Activated CD4-positive, alpha-beta T cell treated with anti-CD3 and anti-CD28 coated beads for 4 hours (primary cell): ENCODE data around the gene PRKG1.

Experiments
- DNase-seq, 2 donors: peaks; one replicate each; pipeline ENCODE4 v3.0.0-alpha.2; 2020

The PRKG1 gene

DNA sequence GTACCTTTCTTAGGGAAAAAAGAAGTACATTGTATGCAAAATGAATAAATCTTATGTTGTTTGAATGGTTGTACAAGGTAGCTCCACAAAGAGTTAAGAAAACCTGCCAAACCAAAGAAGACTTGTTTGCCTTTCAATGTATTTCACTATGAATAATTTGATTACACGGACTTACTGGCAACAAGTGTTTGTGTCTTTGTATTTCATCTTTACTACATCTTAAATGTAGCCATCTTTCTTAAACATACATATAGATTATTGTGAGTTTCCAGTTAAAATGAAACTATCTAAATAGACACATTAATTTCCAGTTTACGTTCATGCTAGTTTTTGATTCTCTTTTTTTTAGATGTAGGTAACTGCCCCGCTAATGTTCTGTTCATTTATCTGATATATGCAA is 2.8 kb downstream of the PRKG1 start:
- no peak for DNase-seq

DNA sequence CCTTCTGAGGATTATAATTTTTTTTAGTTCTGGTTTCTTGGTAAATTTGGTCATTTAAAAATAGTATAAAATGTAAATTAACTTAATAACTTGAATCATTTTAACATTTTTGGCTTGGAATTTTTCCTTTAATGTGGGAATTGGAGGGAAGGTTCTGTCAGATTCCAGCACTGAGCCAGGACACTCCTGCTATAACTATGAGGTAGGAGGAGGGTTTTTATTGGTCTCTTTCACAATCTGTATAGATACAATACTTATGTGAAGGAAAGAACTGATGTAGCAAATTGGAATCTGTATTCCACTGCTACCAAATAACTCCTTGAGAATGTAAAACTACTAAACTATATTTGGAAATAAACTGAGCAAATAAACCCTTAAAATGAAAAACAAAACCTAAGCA is 3.2 kb downstream of the PRKG1 start:
- no peak for DNase-seq

DNA sequence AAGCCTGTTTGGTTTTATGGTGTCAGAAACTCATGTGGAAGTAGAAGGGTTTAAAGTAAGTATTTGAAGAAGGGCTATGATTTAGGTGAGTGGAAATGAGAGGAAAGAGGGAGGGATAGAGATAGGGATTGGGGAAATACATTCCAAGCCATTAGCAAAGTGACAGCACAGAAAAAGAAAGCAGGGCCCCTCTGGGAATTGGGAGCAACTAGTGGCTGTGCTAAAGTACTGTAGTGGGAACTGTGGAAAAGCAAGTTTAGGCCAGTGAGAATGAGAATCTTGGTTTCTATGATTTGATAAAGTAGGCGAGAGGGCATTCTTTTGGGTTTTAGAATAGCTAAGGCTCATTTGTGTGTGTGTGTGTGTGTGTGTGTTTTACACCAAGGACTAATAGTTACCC is 5.0 kb downstream of the PRKG1 start:
- no peak for DNase-seq

DNA sequence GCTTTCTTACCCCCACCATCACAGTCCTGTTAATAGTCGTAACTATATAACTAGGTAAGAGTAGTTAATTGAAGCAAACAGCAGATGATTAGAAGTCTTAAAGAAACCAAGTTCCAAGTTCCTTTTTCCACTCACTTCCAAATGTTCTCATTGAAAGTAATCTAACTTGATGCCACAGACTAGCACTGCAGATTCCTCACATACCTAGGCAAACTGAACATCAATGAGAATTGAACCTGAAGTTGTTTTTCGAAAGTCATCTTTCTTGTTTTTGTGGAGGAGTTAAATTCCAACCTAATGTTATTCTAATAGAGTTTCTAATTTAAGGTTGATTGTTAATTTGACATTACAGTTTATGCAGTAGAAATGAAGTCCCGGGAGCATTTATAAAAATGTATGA is 5.5 kb downstream of the PRKG1 start:
- DNase-seq, result no peak

DNA sequence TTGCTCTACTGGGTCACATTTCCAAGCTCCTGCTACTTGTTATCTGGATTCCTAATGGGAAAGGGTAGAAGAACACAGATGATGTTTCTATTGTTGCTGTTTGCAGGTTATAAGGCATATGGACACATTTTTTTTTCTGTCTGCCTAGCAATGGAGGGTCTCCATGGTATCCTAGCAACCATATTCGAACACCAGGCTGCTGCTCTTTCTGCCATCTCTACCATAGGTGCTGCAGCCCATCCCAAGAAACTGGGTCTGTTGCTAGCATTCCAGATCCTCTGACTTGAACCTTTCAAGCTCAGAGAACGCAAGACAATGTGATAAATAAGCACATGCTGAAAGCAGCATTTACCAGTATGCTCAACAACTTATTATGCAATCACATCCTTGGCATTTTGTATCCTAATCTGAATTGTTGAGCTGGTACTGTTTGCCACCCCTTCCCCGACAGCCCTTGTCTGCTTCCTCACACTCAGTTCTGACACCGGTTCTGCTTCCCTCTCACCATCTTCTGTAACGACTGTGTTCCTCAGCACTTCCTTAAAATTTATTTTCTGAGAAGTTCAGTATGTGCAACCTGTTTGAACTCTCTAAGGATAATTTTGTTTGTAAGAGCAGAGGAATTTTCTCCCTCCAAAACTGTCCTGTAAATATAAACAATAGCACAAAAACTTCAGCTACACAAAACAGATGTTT is 6.2 kb downstream of the PRKG1 start:
- no peak for DNase-seq

DNA sequence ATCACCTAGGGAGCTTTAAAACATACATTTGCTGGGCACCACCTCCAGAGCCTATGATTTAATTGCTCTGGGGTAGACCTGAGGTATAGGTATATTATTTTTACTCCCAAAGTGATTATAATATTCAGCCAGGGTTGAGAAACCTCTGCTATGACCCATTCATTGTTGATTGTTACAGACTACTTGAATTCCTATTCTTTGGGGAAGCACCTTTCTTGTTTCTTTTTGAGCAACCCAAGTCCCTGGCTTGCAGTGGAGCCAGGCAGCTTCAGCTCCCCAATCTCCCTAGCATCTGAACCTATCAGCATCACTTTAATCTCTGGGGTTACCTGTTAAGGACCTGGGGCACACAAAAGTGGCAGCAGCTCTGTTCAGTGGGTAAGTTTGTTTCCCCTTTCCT is 8.6 kb downstream of the PRKG1 start:
- DNase-seq, result no peak

DNA sequence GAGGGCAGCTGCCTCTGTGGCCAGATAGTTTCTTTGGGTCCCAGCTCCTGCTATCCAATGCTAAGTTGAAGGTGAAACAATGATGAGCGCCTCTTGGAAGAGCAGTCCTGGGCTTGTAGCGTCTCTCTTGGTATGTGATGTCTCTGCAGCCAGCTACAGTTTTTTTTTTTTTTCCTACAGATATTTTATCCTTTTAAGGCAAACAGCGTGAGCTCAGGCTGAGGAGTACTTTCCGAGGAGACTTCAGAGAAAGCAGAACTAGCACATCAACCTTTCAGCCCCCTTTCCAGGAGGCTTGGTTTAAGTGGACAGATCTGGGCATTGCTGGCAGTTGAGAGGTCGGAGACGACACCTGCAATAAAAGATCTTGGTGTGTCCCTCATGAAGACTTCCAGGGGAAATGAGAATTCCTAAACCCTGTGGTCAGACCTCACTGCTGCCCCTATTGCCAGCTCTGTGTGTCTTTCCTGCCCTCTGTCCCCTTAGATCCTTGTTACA is 9.1 kb downstream of the PRKG1 start:
- no peak for DNase-seq

DNA sequence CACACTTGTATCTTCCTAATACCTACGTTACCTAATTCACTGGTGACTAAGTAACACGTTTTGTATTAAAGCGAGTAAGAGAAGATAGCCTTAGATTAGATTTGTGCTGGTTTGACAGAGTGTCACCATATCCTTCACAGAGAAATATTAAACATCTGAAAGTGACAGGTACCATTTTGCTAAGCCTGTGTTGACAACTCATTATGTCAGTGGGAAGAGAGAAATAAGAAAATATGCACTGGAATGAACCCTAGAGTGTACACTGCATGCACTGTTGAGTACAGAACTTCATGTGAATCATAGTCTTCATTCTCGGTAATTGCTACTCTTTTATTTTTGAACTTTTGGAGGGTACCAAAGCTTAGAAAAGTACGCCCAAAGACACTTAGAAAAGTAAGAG is 10.9 kb downstream of the PRKG1 start:
- DNase-seq, result no peak

DNA sequence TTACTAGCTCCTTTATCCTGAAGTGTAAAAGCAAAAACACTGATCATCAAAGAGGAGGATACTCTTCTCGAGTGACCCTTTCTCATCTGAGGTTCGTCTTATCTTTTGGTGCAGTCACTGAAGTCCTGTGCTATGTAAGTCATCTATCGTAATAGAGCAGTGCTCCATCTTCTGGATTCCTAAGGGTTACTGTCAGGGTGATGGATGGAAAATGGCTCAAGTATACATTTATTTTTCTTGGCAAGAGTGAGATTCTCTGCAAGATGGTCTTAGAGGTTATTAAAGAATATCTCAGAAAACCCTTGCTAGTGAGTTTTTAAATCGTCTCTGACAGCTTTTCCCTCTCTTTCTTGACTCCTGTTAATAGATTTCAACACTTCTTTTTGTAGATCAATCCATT is 12.4 kb downstream of the PRKG1 start:
- DNase-seq, result no peak

DNA sequence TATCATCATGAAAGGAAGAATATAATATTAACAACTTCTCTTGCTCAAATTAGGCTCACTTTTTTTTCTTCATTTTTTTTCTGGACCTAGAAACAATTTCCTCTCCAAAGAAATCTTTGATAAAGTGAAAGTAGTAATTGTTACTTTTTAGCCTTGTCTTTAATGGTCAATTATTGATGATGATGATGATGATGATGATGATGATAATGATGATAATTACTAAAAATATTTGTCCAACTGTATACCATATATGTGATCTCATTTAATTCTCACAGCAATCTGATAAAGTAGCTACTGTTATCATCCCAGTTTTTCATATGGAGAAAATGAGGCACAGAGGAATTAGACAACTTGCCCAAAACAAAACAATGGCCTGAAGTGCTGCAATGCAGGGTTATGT is 12.8 kb downstream of the PRKG1 start:
- no peak for DNase-seq

DNA sequence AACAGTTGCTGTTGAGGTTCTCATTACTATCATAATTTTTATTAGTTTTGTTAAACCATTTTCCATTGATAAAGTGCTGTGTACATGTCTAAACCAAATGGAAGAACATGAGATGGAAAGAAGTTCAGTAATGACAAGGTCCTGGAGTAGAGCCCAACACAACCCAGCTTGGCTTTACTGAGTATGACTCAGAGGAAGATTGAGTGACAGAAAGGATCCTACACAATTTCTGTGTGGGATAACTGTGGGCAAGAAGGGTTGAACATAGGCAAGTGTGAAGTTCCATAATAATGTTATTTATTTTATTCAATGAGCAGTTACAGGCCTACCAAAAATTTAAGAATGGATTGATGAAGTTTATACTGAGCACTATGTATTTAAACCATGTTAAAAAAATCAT is 15.9 kb downstream of the PRKG1 start:
- DNase-seq, result no peak

DNA sequence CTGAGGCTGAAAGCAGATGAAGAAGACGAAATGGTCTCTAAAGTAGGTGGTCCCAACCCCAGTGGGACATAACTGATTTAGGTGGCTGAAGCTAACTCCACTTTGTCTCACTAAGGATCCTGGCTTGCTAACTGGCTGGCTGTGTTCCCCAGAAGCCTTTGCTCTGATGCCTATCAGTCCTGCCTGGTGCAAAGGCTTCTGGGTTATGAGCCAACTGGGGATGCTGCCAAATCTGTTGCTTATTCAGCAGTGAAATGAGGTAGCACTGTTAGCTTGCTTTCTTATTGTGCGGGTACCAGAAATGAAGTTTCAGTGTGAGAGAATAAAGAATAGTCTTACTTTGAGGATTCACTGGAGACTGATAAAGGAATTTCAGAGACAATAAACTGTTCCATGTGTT is 18.1 kb downstream of the PRKG1 start:
- no peak for DNase-seq

DNA sequence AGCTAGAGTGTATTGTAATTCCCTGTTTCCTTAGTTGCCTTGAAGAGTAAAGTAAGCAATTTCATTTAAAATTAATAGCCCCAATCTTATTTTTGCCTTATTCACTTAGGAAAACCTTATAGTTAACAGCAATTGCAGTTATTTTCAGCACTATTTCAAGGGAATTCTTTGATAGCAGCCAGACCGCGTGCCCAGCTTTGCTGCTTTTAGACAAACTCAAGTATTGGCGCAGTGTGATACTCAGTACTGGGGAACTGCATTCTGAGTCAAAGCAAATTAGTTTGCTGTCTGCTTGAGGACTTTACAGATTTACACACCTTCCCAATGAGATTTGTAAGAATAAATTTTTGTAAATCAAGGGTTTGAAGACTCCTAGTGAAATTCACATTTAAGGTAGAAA is 21.2 kb downstream of the PRKG1 start:
- DNase-seq, result no peak

DNA sequence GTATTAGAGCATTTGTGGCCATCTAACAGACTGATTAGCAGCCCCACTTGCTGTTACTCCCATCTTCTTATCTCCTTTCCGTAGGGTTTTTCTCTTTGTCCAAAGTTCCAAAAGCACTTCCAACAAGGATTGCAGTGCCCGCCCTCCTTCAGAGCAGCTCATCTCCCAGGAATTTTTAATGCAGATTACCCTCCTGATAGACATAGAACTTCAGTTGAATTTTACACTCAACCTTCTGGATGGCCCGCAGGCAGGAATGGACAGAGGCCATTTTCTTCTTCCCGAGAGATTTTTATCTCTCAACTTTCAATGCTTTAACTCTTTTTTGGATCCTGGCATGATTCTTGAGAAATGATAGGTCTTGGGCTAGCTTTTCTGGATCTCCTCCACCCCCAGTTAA is 23.3 kb downstream of the PRKG1 start:
- DNase-seq, result no peak

DNA sequence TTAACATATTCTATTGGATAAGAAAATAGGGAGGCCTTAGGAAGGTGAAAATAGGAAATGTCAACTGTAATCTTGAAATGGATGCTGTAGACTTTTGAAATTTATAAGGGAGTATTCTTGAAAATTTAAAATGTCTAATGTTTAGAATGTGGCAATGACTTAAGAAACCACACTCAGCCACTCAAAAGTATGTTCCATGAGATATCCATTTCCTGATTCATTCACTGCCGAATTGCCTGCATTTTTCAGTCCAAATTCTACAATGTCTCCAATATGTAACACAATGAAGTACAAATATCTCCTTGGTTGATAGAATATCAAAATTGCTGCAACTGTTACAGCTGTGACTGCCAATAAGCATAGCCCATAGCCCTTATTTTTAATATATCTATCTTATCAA is 25.9 kb downstream of the PRKG1 start:
- no peak for DNase-seq

DNA sequence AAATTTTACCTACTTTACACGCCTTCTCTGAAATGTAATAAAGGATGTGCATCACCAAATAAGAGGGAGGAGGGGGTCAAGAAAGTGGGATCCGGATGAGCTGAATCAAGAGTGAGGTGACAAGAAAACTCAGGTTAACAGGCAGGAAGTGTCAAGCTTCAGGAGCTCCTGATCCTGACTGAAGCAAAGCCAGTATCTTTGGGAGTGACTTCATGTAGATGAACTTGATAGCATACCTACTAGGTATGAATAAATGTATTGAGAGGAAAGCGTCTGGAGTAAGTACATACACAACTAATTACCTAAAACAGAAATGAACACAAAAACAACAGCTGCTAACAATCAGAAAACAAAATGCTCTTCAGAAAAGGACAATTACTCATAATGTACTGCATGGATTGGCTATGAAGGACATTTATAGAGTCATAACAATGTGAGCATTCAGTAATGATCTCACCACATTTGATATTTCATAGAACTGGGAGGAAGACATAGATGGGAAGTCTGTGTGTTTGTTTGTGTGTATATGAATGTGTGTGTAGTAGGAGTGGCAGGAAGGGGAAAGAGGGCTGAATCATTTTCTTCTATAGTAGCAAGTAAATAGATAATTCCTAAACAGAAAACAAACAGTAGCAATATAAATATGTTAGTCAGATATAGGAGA is 29.4 kb downstream of the PRKG1 start:
- DNase-seq, result no peak

DNA sequence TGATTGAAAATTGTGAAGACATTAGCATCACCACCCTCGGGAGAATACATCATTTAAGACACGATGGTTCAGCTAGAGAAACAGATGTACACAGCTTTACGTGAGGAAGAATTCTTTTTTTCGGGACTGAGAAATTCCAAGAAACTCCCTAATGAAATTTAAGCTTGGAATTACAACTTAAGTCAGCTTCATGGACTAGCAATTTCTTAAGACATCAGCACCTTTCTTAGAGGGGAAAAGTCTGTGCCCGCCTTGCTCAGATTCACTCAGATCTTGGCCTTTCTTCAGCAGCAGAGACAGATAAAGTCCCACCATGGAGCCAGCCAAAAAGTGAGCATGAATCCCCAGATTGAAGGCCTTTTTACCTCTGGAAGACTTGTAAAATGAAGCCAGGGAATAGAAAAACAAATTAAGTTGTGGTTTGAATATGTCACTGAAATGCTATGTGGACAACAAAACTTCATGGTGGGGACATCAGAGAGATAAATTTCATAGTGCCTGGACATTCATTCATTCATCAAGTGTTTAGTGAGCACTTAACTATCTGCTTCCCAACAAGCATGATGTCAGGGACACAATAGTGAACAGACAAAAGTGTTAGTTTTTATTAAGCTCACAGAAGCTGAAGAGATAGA is 32.1 kb downstream of the PRKG1 start:
- DNase-seq, result no peak

DNA sequence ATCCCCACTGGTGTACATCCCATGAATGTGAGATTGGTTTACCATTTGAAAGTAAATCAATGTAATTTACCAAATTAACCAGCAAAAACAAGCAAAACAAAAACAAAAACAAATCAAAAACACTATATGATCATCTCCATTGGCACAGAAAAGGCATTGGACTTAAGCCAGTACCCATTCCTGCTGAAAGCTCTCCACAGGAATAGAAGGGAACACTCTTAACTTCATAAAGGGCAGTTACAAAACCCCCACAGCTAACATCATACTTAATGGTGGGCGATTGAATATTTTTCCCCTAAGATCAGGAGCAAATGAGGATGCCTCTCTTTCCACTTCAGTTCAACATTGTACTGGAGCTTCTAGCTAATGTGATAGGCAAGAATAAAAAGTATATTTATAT is 34.1 kb downstream of the PRKG1 start:
- no peak for DNase-seq

DNA sequence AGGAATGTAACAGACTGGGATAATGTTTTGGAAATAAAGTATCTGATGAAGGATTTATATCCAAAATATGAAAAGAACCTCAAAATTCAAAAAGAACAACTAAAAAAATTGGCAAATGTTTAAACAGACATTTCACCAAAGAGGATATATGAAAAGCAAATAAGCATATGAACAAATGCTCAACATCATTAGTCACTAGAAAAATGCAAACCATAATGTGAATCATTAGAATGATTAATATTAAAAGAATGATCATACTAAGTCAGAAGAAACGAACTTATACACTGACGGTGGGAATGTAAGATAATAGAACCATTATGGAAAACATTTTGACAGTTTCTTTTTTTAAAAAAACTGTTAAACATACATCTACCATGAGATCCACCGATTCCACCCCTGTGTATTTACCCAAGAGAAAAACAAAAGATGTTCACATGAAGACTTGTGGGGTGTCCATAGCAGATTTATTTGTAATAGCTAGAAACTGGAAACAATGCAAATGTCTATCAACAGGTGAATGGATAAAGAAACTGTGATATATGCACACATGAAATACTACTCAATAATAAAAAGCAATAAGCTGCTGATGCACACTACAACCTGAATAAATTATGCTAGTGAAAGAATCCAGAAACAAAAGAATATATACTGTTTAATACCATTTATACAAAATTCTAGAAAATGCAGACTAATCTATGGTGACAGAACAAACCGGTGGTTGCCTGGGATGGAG is 35.7 kb downstream of the PRKG1 start:
- no peak for DNase-seq

DNA sequence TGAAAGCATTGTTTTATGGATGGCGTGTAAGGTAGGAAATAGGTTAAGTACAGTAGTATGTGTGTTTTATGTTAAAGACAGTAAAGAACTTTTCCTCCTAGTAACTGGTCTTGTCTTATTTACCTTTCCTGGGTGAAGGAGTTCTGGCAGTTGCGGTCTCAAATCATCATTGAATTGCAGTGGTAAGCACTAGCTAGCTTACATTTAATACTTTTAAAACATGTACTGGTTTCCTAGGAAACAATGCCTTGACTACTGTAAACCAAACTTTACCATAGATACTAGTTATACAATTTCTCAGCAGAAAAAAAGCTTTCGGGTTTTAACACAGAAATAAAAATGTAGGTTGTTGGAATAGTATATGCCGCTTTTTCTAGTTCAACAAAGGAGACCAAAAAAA is 37.7 kb downstream of the PRKG1 start:
- no peak for DNase-seq

DNA sequence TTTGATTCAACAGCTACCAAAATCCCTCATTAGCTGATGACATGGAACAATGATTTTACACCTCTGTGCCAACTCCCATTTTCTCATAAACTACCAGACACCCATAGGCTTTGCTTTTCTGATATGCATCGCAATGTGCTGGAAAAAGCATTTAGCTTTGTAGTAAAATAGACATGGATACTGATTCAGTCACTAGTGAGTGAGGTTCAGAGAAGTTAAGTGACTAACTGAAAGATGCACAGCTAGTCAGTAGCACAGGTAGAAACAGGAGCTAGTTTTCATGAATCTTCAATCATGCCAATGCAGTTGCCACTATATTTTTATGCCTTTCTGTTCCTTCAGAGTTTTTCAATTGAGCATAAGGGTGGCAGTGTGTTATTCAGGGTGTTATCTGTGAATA is 38.7 kb downstream of the PRKG1 start:
- DNase-seq, result no peak

DNA sequence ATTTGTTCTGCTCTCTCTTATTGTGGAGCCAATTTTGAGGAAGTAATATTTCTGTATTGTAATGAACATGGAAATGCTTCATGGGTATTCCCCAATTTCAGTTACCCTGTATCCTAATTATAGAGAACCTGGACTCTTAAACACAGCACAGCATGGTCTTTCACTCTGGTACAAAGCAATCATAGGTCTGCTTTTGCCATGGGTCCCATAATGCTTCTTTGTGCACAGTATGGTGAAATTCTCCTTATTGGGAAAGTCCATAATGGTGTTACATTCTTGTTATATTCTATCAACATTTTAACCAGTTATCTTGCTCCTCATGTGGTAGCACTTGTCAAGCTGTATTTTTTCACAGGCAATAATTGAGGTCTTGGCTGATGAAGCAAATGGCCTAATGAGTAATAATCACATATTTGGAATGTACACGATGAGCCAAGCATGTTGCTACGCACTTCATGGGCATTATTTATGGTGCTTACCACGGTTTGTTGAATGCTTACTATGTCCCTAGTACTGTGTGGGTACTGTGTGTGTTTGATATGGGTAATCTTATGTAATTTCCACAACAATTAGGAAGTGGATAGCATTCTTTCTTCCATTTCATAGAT is 42.9 kb downstream of the PRKG1 start:
- no peak for DNase-seq

DNA sequence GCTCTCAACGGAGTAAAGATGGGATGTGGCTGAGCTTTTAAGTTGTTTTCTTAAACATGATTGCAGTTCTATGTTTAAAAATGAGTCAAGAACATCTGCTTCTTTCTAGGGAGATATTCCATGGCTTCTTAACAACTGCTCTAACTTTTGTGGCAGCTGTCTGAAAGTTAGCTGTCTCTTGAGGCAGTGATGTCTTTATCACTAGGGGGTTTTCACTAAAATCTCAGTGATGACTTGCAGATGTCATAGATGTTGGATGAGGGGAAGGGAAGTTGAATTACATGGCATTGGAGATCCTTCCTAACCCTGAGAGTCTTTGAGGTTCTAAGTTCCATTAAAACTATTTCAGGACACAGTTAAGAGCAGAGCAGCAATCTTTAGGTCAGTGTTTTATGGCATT is 43.5 kb downstream of the PRKG1 start:
- DNase-seq, result no peak
